Activated gamma-delta T cell (primary cell): ENCODE results near the gene CCR9.

Source experiments
- DNase-seq: peaks from one replicate; lab custom pipeline; 2025; lab: John Stamatoyannopoulos, UW

CCR9 gene

GRCh38 chr3:45873036-45873435, 13.3 kb upstream of the CCR9 start:
- no peak for DNase-seq

- no peak for DNase-seq
Observed at GRCh38 chr3:45873638-45874037, 12.7 kb upstream of the CCR9 start.

- no peak for DNase-seq
Observed at GRCh38 chr3:45874677-45875346, 11.5 kb upstream of the CCR9 start.

- DNase-seq = no peak
Observed at GRCh38 chr3:45878124-45878523, 8.2 kb upstream of the CCR9 start.

GRCh38 chr3:45880725-45881077, 5.6 kb upstream of the CCR9 start:
- no peak for DNase-seq

- DNase-seq = no peak
Observed at GRCh38 chr3:45881078-45882022, 5.0 kb upstream of the CCR9 start.

GRCh38 chr3:45884368-45885201, 1.8 kb upstream of the CCR9 start:
- DNase-seq = no peak

GRCh38 chr3:45887285-45887684, 942 bp downstream of the CCR9 start:
- no peak for DNase-seq

- no peak for DNase-seq
Observed at GRCh38 chr3:45887759-45888511, 1.6 kb downstream of the CCR9 start.

- no peak for DNase-seq
Observed at GRCh38 chr3:45889337-45889736, 3.0 kb downstream of the CCR9 start.

- DNase-seq = no peak
Observed at GRCh38 chr3:45890405-45890804, 4.1 kb downstream of the CCR9 start.

GRCh38 chr3:45892161-45892560, 5.8 kb downstream of the CCR9 start:
- DNase-seq = no peak

- no peak for DNase-seq
Observed at GRCh38 chr3:45894015-45894414, 7.7 kb downstream of the CCR9 start.

GRCh38 chr3:45895686-45896468, 9.5 kb downstream of the CCR9 start:
- no peak for DNase-seq

- no peak for DNase-seq
Observed at GRCh38 chr3:45896956-45897355, 10.6 kb downstream of the CCR9 start.

GRCh38 chr3:45904931-45905330, 18.6 kb downstream of the CCR9 start:
- no peak for DNase-seq

GRCh38 chr3:45905755-45906154, 19.4 kb downstream of the CCR9 start:
- no peak for DNase-seq

- DNase-seq = no peak
Observed at GRCh38 chr3:45906681-45907407, 20.5 kb downstream of the CCR9 start.

- no peak for DNase-seq
Observed at GRCh38 chr3:45907769-45908705, 21.7 kb downstream of the CCR9 start.
